Measurements from ENCODE around the gene ERICH2.

DNA sequence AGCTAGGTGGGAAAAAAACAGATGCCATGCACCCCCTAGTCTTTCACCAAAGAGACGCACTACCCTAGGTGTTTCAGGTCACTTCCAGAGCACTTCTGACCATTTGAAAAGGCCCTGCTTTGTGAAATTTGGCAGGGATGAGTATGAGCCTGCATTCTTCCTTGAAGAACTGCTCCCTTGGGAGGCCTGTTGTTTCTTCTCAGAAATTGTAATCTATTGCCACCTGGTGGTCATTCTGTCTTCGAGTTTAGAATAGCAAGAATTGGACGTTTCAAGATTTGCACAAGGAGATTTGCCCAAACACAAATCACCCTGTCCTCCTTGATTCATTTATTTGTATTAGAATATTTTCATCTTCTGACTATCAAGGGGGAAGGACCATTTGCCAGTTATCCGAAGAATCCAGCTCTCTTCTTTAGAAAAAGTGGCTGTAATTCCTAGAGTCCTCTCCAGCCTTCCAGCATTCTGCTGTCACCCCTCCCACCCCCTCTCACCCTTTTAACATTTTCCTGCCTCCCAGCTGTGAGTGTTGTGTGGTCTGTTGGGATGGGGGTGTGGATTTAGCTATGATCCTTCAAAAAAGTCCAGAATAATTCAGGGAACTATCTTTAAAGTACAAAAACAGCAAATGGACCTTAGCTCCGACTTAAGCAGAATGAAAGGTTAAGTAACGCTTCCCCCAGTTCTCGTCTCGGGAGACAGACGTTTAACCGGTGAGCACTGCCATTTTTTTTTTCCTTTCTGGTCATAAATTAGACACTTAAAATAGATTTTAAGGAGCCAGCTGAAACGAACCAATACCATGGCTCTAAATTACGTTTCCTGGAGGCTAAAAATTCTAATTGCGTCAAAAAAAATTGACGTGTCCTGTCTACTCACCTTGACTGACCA lies 42.8 kb downstream of the ERICH2 start:
- TF ChIP-seq, protein P1, sequence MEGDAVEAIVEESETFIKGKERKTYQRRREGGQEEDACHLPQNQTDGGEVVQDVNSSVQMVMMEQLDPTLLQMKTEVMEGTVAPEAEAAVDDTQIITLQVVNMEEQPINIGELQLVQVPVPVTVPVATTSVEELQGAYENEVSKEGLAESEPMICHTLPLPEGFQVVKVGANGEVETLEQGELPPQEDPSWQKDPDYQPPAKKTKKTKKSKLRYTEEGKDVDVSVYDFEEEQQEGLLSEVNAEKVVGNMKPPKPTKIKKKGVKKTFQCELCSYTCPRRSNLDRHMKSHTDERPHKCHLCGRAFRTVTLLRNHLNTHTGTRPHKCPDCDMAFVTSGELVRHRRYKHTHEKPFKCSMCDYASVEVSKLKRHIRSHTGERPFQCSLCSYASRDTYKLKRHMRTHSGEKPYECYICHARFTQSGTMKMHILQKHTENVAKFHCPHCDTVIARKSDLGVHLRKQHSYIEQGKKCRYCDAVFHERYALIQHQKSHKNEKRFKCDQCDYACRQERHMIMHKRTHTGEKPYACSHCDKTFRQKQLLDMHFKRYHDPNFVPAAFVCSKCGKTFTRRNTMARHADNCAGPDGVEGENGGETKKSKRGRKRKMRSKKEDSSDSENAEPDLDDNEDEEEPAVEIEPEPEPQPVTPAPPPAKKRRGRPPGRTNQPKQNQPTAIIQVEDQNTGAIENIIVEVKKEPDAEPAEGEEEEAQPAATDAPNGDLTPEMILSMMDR (IDR thresholded peaks at IDR 0.05): peak; percentile 57 to 84 (median 70)
- no peak for TF ChIP-seq POLR2A (IDR thresholded peaks at IDR 0.05)

Measured in esophagus squamous epithelium (tissue), 4 donors.